ENCODE data around the gene LEKR1.
"Not testable (repeated sequence)": the region's sequence is repeated elsewhere in the genome, so short reads cannot be mapped to it uniquely, and the experiment has no call there.

Gene LEKR1

GRCh38 chr3:156826144-156826895, at the start of gene LEKR1:
TSS of gene LEKR1 (plus strand) at chr3:156826353. CDS start at chr3:156829330, 2,977 bp downstream.
- DNase-seq: peak; percentile 57

GRCh38 chr3:156776871-156777270, 49.3 kb upstream of the LEKR1 start:
- no peak for DNase-seq

- DNase-seq: no peak
Observed at GRCh38 chr3:156781310-156782230, 44.6 kb upstream of the LEKR1 start.

GRCh38 chr3:156782319-156782718, 43.8 kb upstream of the LEKR1 start:
- DNase-seq: no peak

- DNase-seq: no peak
Observed at GRCh38 chr3:156782921-156783320, 43.2 kb upstream of the LEKR1 start.

- DNase-seq: no peak
Observed at GRCh38 chr3:156787001-156787400, 39.2 kb upstream of the LEKR1 start.

- DNase-seq: no peak
Observed at GRCh38 chr3:156787926-156788663, 38.1 kb upstream of the LEKR1 start.

- no peak for DNase-seq
Observed at GRCh38 chr3:156788846-156789245, 37.3 kb upstream of the LEKR1 start.

GRCh38 chr3:156790156-156790555, 36.0 kb upstream of the LEKR1 start:
- no peak for DNase-seq

GRCh38 chr3:156792114-156792513, 34.0 kb upstream of the LEKR1 start:
- no peak for DNase-seq

- no peak for DNase-seq
Observed at GRCh38 chr3:156792536-156792935, 33.6 kb upstream of the LEKR1 start.

GRCh38 chr3:156792945-156793344, 33.2 kb upstream of the LEKR1 start:
- no peak for DNase-seq

GRCh38 chr3:156793400-156793799, 32.8 kb upstream of the LEKR1 start:
- no peak for DNase-seq

- no peak for DNase-seq
Observed at GRCh38 chr3:156793851-156794250, 32.3 kb upstream of the LEKR1 start.

- no peak for DNase-seq
Observed at GRCh38 chr3:156795890-156796481, 30.2 kb upstream of the LEKR1 start.

- no peak for DNase-seq
Observed at GRCh38 chr3:156797368-156797767, 28.8 kb upstream of the LEKR1 start.

GRCh38 chr3:156800287-156800686, 25.9 kb upstream of the LEKR1 start:
- DNase-seq: not testable (repeated sequence)

GRCh38 chr3:156801746-156802145, 24.4 kb upstream of the LEKR1 start:
- no peak for DNase-seq

GRCh38 chr3:156802821-156803606, 23.1 kb upstream of the LEKR1 start:
- DNase-seq: no peak

- DNase-seq: no peak
Observed at GRCh38 chr3:156803952-156804741, 22.0 kb upstream of the LEKR1 start.

- no peak for DNase-seq
Observed at GRCh38 chr3:156806698-156807097, 19.5 kb upstream of the LEKR1 start.

Measured in NCI-H748 treated with DMSO at 0.1 percent for 48 hours (cell line).